SU-DHL-6 (cell line): ENCODE measurements around the gene FAF2.

Experiments
- H2AFZ ChIP-seq: fragments of 200-600 bp; sonication (generic); 2 replicates; pipeline ENCODE4 v1.6.1; 2014; ENCODE audit warnings: low read depth, mild to moderate bottlenecking, moderate library complexity, mixed read lengths, antibody characterized with exemption, low read length; ENCODE audit not compliant: severe bottlenecking
- H3F3A ChIP-seq: fragments of 200-600 bp; shearing (Covaris generic); 2 replicates; pipeline ENCODE4 v1.6.0; 2016; ENCODE audit warnings: antibody characterized with exemption, mild to moderate bottlenecking; ENCODE audit not compliant: insufficient read depth
- H3K27ac ChIP-seq: fragments of 200-600 bp; sonication (generic); 2 replicates; pipeline ENCODE4 v1.5.1; 2016; ENCODE audit warnings: low read depth, mild to moderate bottlenecking, low read length, moderate library complexity, mixed read lengths
- H3K27me3 ChIP-seq: fragments of 200-600 bp; sonication (generic), shearing (Covaris generic); 2 replicates; pipeline ENCODE4 v1.6.0; 2014; ENCODE audit warnings: mild to moderate bottlenecking, low read length
- H3K36me3 ChIP-seq: fragments of 200-600 bp; sonication (generic); 2 replicates; pipeline ENCODE4 v1.6.1; 2014; ENCODE audit warnings: mild to moderate bottlenecking, low read length, mixed read lengths
- H3K4me2 ChIP-seq: fragments of 300-600, 200-600 bp; shearing (Covaris generic), sonication (generic); 2 replicates; pipeline ENCODE4 v1.6.0; 2014; ENCODE audit warnings: low read length, low read depth, mild to moderate bottlenecking; ENCODE audit not compliant: poor library complexity, severe bottlenecking
- H3K4me3 ChIP-seq: fragments of 200-600 bp; sonication (generic); 2 replicates; pipeline ENCODE4 v1.5.1; 2014; ENCODE audit warnings: antibody characterized with exemption, low read length, mild to moderate bottlenecking, mixed read lengths; ENCODE audit not compliant: insufficient read depth, poor library complexity, severe bottlenecking
- H3K79me2 ChIP-seq: fragments of 200-600 bp; sonication (generic); 2 replicates; pipeline ENCODE4 v1.6.1; 2014; ENCODE audit warnings: mild to moderate bottlenecking, low read length, moderate library complexity; ENCODE audit not compliant: insufficient read depth
- H3K9ac ChIP-seq: fragments of 200-600 bp; sonication (generic); 2 replicates; pipeline ENCODE4 v1.7.0; 2014; ENCODE audit warnings: mild to moderate bottlenecking, low read length
- H3K9me2 ChIP-seq: fragments of 200-600 bp; sonication (generic); replicated peaks from 2 replicates; pipeline ENCODE4 v1.6.1; 2014; ENCODE audit warnings: low read length; ENCODE audit not compliant: insufficient read depth
- H3K9me3 ChIP-seq: fragments of 200-600 bp; sonication (generic); 2 replicates; pipeline ENCODE4 v1.6.1; 2014; ENCODE audit warnings: low read length, mixed read lengths; ENCODE audit not compliant: insufficient read depth
- H4K20me1 ChIP-seq: fragments of 200-600 bp; sonication (generic); 2 replicates; pipeline ENCODE4 v1.6.1; 2014; ENCODE audit warnings: low read depth, mild to moderate bottlenecking, antibody characterized with exemption, low read length, moderate library complexity, mixed read lengths
- CTCF ChIP-seq: fragments of 200-600 bp; sonication (generic); IDR thresholded peaks from one replicate; pipeline ENCODE4 v1.5.1; 2017; ENCODE audit warnings: antibody characterized with exemption, mild to moderate bottlenecking, low read length, moderate library complexity; ENCODE audit not compliant: insufficient read depth, poor library complexity, severe bottlenecking
- EZH2phosphoT487 ChIP-seq: fragments of 200-600 bp; sonication (generic), shearing (Covaris generic); conservative IDR thresholded peaks from 2 replicates; pipeline ENCODE4 v1.6.1; 2018; ENCODE audit warnings: mild to moderate bottlenecking, antibody characterized with exemption, low read length, moderate library complexity, mixed read lengths

FAF2 gene

GRCh38 chr5:176471098-176471497, 22.9 kb downstream of the FAF2 start:
- no peak for TF ChIP-seq EZH2phosphoT487
- no peak for TF ChIP-seq CTCF
- Histone ChIP-seq H2AFZ (no peak overlapping the region), H4K20me1 (no peaks in the 10 kb centered on the region), H3K9me3 (no peaks in the 10 kb centered on the region), H3K79me2 (peaks cover 56% of the 10 kb centered on the region; the same call in 1 of the 2 replicates), H3K9me2 (no peaks in the 10 kb centered on the region), H3K27ac (no peak overlapping the region), H3K4me2 (no peak overlapping the region), H3K4me3 (no peak overlapping the region), H3F3A (0 out of 2 replicates have a peak, but pooled peaks cover 5% of the 10 kb centered on the region), H3K27me3 (no peaks in the 10 kb centered on the region), H3K36me3 (no peaks in the 10 kb centered on the region), H3K9ac (no peak overlapping the region)

GRCh38 chr5:176473335-176474006, 25.3 kb downstream of the FAF2 start:
- H4K20me1 ChIP-seq: no peaks in the 10 kb centered on the region

GRCh38 chr5:176474476-176474875, 26.3 kb downstream of the FAF2 start:
- Histone ChIP-seq H4K20me1 (no peaks in the 10 kb centered on the region), H3K27ac (no peak overlapping the region), H2AFZ (no peak overlapping the region), H3K36me3 (peaks cover 4% of the 10 kb centered on the region; the same call in 1 of the 2 replicates), H3K4me2 (no peak overlapping the region), H3K9me3 (no peaks in the 10 kb centered on the region), H3K9me2 (no peaks in the 10 kb centered on the region), H3F3A (peaks cover 9% of the 10 kb centered on the region; the same call in 1 of the 2 replicates), H3K9ac (no peak overlapping the region), H3K4me3 (no peak overlapping the region), H3K27me3 (no peaks in the 10 kb centered on the region), H3K79me2 (peaks cover 39% of the 10 kb centered on the region; the same call in 1 of the 2 replicates)
- TF ChIP-seq EZH2phosphoT487: no peak
- no peak for TF ChIP-seq CTCF

More at GRCh38 chr5:176473335-176474006, 25.3 kb downstream of the FAF2 start:
- H3K27ac ChIP-seq: no peak overlapping the region
- no peak overlapping the region for H2AFZ ChIP-seq
- no peak overlapping the region for H3K9ac ChIP-seq
- no peaks in the 10 kb centered on the region for H3K9me3 ChIP-seq
- H3K27me3 ChIP-seq: no peaks in the 10 kb centered on the region
- H3K4me3 ChIP-seq: no peak overlapping the region
- H3K79me2 ChIP-seq: peaks cover 42% of the 10 kb centered on the region; the same call in 1 of the 2 replicates
- TF ChIP-seq CTCF (no peak), EZH2phosphoT487 (no peak)
- H3F3A ChIP-seq: 0 out of 2 replicates have a peak, but pooled peaks cover 5% of the 10 kb centered on the region
- H3K9me2 ChIP-seq: no peaks in the 10 kb centered on the region
- no peak overlapping the region for H3K4me2 ChIP-seq
- H3K36me3 ChIP-seq: no peaks in the 10 kb centered on the region
